GM12875 (cell line): ENCODE results near the gene VWC2L.

Experiments
- H3K4me3 ChIP-seq: one replicate; pipeline ENCODE4 v1.5.1; 2011; ENCODE audit warnings: low read depth, low read length, control low read depth
- TF ChIP-seq, protein P1 (sequence below): IDR thresholded peaks from 2 replicates; pipeline ENCODE4 v1.5.1; 2011; ENCODE audit warnings: low read depth, mild to moderate bottlenecking, control low read depth, inconsistent platforms, low read length, moderate library complexity, borderline replicate concordance; ENCODE audit not compliant: insufficient read depth

VWC2L gene

DNA sequence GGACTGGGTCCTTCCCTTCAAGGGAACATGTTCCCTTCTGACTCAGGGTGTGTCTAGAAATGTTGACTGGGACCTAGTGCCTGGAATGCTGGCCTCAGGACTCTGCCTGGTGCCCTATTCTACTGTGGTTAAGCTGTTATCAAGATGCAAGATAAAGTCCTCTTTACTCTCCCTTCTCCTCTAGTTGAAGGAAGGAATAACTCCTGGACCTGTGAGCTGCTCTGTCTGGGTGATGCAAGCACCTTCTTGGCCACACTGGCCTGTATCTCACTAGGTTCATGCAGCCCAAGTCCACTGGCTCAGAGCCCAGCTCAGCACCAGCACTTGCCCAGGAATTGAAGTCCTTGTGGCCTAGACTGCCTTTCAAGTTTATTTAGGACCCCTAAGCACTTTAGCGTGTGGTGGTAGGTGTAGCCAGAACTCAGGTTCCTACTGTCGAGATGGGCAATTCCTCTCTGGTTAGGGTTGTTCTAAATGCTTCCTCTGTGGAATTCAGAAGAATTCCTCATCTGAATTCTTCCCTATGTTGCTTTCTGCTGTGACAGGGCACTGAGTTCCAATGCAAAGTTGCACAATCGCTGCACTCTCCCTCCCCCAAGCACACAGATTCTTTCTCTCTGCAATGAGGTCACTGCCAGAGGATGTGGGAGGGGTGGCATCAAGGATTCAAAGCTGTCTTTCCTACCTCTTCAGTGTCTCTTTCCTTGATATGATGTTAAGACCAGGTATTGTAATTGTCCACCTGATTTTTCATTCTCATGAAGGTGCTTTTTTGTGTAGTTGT lies 54.7 kb downstream of the VWC2L start:
- H3K4me3 ChIP-seq, result no peak overlapping the region
- TF ChIP-seq, protein P1, sequence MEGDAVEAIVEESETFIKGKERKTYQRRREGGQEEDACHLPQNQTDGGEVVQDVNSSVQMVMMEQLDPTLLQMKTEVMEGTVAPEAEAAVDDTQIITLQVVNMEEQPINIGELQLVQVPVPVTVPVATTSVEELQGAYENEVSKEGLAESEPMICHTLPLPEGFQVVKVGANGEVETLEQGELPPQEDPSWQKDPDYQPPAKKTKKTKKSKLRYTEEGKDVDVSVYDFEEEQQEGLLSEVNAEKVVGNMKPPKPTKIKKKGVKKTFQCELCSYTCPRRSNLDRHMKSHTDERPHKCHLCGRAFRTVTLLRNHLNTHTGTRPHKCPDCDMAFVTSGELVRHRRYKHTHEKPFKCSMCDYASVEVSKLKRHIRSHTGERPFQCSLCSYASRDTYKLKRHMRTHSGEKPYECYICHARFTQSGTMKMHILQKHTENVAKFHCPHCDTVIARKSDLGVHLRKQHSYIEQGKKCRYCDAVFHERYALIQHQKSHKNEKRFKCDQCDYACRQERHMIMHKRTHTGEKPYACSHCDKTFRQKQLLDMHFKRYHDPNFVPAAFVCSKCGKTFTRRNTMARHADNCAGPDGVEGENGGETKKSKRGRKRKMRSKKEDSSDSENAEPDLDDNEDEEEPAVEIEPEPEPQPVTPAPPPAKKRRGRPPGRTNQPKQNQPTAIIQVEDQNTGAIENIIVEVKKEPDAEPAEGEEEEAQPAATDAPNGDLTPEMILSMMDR, result no peak

DNA sequence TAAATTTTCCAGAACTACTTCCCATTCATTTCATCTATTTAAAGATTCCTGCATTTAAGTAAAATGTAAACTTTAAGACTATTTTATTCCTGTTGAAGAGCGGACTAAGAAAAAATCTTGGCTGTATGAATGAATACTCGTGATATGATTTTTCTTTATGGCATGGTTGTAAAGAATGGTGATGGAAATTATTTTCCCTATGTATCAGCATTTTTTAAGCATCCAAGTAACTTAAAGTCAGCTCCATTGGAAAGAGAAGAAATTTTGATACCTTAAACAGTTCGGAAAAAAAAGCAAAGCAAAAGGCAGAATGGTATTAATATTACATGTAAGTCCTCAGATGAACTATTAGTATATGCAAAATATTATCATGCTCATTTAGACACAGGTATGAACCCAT lies 58.9 kb downstream of the VWC2L start:
- H3K4me3 ChIP-seq, result no peak overlapping the region
- TF ChIP-seq, protein P1, result no peak

DNA sequence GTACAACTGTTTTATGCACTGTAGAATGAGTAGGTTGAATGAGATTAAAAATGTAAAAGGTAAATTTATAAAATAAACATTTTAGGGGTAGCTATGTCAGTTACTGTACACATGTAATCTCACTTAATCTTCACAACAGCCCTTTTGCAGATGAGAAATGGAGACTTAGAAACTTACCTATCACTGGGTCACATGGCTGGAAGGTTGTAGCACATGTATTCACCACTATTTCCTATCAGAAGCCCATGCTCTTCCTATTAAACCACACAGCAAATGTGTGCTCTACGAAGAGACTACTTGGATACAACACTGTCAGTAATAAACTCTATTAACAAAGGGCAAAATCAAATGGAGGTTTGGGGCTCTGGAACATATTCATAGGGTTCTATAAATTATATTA lies 60.5 kb downstream of the VWC2L start:
- no peak overlapping the region for H3K4me3 ChIP-seq
- TF ChIP-seq, protein P1, result no peak

DNA sequence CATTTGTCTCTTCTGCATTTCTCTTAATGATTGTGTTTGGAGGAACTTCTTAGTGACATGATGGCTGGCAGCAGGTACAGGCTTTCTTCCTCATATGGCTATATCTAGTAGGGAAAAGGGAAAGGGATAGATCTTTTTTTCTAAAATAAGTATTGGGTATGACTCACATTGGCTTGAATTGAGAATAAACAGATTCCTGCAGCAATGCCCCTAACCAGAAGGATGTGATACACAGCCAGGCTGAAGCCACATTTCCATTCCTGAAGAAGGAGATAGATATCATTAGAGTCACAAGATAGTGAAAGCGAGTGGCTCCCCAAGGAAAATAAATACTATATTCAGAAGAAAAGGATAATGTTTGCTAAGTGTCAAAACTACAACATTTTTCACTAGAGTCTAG lies 61.1 kb downstream of the VWC2L start:
- TF ChIP-seq, protein P1, result no peak
- no peak overlapping the region for H3K4me3 ChIP-seq

DNA sequence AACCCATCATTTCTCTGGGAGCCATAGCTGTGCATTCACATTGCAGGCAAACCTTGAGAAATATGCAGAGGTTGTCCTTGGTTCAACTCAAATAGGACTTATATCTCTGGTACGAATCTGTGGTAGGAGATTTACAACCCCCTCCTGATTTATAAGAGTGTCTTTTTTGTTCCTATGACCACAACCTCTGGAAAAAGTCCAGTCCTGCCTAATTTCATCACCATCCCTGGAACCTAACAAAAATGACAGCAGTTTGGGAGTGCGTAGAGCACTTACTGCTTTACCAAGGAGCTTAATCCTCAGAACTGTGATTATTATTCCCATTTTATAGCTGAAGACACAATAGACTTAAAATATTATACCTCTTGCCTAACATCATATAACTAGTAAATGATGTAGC lies 66.5 kb downstream of the VWC2L start:
- TF ChIP-seq, protein P1, result no peak
- no peak overlapping the region for H3K4me3 ChIP-seq

DNA sequence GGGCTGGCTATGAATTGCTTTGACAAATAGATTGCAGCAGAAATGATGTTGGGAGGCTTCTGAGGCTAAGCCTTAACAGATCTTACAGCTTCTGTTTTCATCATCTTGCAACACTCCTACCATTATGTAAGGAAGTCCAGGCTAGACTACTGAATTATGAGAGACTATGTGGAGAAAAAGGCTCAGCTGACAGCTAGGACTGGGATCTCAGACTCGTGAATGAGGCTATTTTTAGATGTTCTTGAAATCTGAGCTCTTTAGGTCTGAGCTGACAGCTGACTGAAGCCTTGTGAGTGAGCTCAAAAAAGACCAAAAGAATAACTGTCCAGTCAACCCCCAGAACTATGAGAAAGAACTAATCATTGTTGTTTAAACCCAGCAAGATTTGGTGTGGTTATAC lies 70.3 kb downstream of the VWC2L start:
- H3K4me3 ChIP-seq, result no peak overlapping the region
- TF ChIP-seq, protein P1, result no peak

DNA sequence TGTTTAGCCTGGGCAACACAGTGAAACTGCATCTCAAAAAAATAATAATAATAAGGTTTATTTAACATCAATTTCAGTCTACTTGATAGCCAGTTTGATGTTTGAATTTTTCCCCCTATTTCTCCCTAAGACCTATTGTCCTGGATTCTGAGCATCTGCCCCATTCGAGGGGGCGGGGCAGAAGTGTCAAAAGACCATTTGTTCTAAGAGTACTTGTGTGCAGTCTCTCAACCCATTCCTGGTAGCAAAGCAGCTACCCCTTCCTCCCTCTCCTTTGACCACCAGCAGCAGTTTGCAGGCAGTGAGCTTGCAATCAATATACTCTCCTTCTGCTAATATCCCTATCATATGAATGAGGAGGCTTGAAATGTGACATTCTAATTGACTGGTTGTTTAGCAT lies 71.9 kb downstream of the VWC2L start:
- TF ChIP-seq, protein P1, result no peak
- H3K4me3 ChIP-seq, result no peak overlapping the region
